GM12865 (cell line): ENCODE data around the gene ADAMTS12.
"Not testable (repeated sequence)": the region's sequence is repeated elsewhere in the genome, so short reads cannot be mapped to it uniquely, and the experiment has no call there.

Source experiments
- DNase-seq: peaks from one replicate; pipeline ENCODE4 v3.0.0; 2010; ENCODE audit warnings: low read depth
- H3K4me3 ChIP-seq: 2 replicates; pipeline ENCODE4 v1.5.1; 2011; ENCODE audit warnings: mild to moderate bottlenecking, low read depth, low read length, control low read depth
- CTCF ChIP-seq: IDR thresholded peaks from 2 replicates; pipeline ENCODE4 v1.5.1; 2011; ENCODE audit warnings: low read length, control low read depth, low read depth, inconsistent platforms; ENCODE audit not compliant: insufficient read depth; ENCODE audit errors: missing control alignments

ADAMTS12 gene

GRCh38 chr5:33558489-33558888 lies 333.3 kb downstream of the ADAMTS12 start:
- no peak for DNase-seq
- no peak overlapping the region for H3K4me3 ChIP-seq
- no peak for TF ChIP-seq CTCF

- TF ChIP-seq CTCF = no peak
- H3K4me3 ChIP-seq = no peak overlapping the region
- DNase-seq = no peak
Measured at GRCh38 chr5:33557605-33558004, 334.2 kb downstream of the ADAMTS12 start.

- no peak for DNase-seq
- H3K4me3 ChIP-seq = no peak overlapping the region
- no peak for TF ChIP-seq CTCF
Measured at GRCh38 chr5:33556330-33557328, 335.2 kb downstream of the ADAMTS12 start.

- no peak overlapping the region for H3K4me3 ChIP-seq
- no peak for DNase-seq
- no peak for TF ChIP-seq CTCF
Measured at GRCh38 chr5:33549982-33550567, 341.7 kb downstream of the ADAMTS12 start.

DNA sequence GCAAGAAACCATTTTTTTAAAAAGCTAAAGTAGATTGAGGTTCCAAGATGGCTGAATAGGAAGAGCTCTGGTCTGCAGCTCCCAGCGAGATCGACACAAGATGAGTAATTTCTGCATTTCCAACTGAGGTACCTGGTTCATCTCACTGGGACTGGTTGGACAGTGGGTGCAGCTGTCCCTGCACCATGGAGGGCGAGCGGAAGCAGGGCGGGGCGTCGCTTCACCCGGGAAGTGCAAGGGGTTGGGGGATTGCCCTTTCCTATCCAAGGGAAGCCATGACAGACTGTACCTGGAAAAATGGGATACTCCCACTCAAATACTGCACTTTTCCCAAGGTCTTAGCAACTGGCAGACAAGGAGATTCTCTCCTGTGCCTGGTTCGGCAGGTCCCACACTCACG lies 352.0 kb downstream of the ADAMTS12 start:
- not testable (repeated sequence) for H3K4me3 ChIP-seq, DNase-seq

DNA sequence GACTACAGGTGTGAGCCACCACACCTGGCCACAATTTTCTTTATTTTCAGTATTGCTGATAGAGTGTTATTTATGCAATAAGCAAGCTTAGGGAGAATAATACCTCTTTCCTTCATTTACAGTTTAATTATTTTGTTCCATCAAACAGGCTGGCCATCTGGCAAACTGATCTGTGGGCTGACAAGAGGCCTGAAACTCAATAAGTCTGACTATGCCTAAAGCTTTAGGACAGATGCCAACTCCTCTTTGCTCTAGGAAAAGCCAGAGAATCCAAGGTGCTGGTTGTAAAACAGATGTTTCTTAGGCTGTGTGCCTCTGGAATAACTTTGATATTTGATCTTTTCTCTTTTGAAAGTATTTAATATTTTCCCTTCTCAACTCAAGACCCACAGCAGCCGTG lies 352.6 kb downstream of the ADAMTS12 start:
- DNase-seq = no peak
- no peak for TF ChIP-seq CTCF
- no peak overlapping the region for H3K4me3 ChIP-seq

GRCh38 chr5:33538201-33538600 lies 353.6 kb downstream of the ADAMTS12 start:
- H3K4me3 ChIP-seq = no peak overlapping the region
- no peak for TF ChIP-seq CTCF
- no peak for DNase-seq
